Suprapubic skin (tissue), 4 donors: ENCODE results near the gene ZDHHC16. TPM values are rescaled to one million over a fixed set of nuclear protein-coding genes. Genes with fewer than 3 reads are reported as not detected.

Experiments
- DNase-seq, 2 donors: peaks; one replicate each; pipeline ENCODE4 v3.0.0-alpha.2; 2019; ENCODE audit warnings: low spot score in 2 of 2
- H3K27ac ChIP-seq: fragments of 200-600 bp; sonication (generic); one replicate; pipeline ENCODE4 v1.5.1; 2019
- H3K27me3 ChIP-seq: fragments of 200-600 bp; sonication (generic); one replicate; pipeline ENCODE4 v1.5.1; 2019
- H3K36me3 ChIP-seq: fragments of 200-600 bp; sonication (generic); one replicate; pipeline ENCODE4 v1.5.1; 2019
- H3K4me1 ChIP-seq: fragments of 200-600 bp; sonication (generic); one replicate; pipeline ENCODE4 v1.5.1; 2019
- H3K4me3 ChIP-seq: fragments of 200-600 bp; sonication (generic); one replicate; pipeline ENCODE4 v1.5.1; 2019; ENCODE audit warnings: mild to moderate bottlenecking
- H3K9me3 ChIP-seq: fragments of 200-600 bp; sonication (generic); one replicate; pipeline ENCODE4 v1.5.1; 2019
- EP300 ChIP-seq: sonication (generic); formaldehyde crosslinking; IDR thresholded peaks from one replicate; pipeline ENCODE4 v1.6.1; 2017; ENCODE audit warnings: antibody characterized with exemption
- POLR2A ChIP-seq, 2 donors: fragments of 450-650 bp; IDR thresholded peaks; one replicate each; pipeline ENCODE4 v1.6.1; 2017; ENCODE audit warnings: antibody characterized with exemption in 2 of 2, mild to moderate bottlenecking in 2 of 2, moderate library complexity in 2 of 2
- POLR2AphosphoS5 ChIP-seq, 3 donors: sonication (generic); formaldehyde crosslinking; IDR thresholded peaks; one replicate each; pipeline ENCODE4 v1.6.1; 2017; ENCODE audit warnings: antibody characterized with exemption in 3 of 3
- WGBS: methylation state at CpG from one replicate; pipeline ENCODE4 v1.1.5; 2018; 5-methylcytosine and 5-hydroxymethylcytosine counted together
- total RNA-seq, 4 donors: library from RNA; depleted of rRNA; stranded (reverse); fragments of >200 nt; gene quantifications; one replicate each; pipeline ENCODE4 v1.1.0, GENCODE V29; 2016
- TF ChIP-seq, protein P1 (sequence below), 2 donors: fragments of 200-600 bp in 1 of 2; fragments of 450-650 bp in 1 of 2; sonication (generic) in 1 of 2; IDR thresholded peaks; one replicate each; pipeline ENCODE4 v1.5.1; 2016 to 2019; ENCODE audit warnings: antibody characterized with exemption in 2 of 2, mild to moderate bottlenecking in 1 of 2, moderate library complexity in 1 of 2

ZDHHC16 gene
- total RNA-seq, 4 donors from 2014 or later, result 24.5 to 35.8 (median 28.2) TPM

DNA sequence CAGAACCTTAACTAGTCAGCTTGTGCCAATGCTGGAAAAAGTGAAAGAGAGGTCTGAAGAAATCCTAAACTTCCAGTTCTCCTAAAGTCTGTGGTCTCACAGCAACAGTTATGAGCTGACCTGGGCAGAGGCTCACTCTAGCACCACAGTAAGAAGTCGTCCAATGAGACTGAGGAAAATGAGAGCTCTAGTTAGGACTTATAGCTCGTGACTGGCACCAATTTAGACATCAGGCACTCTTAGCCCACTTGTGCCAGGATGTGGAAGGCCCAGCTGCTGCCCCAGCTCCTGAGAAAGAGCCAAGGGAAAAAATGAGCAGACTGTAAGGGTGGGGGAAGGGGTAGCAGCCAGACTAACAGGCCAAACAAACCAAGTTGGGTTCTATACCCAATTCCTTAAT lies 44.6 kb downstream of the ZDHHC16 start:
- H3K36me3 ChIP-seq, result peaks cover 2% of the 10 kb centered on the region
- H3K9me3 ChIP-seq, result no peaks in the 10 kb centered on the region
- peaks cover 25% of the 10 kb centered on the region for H3K4me1 ChIP-seq
- no peak overlapping the region for H3K27ac ChIP-seq
- no peak for TF ChIP-seq POLR2A (IDR thresholded peaks at IDR 0.05)
- no peak for TF ChIP-seq POLR2AphosphoS5 (IDR thresholded peaks at IDR 0.05)
- TF ChIP-seq, protein P1, sequence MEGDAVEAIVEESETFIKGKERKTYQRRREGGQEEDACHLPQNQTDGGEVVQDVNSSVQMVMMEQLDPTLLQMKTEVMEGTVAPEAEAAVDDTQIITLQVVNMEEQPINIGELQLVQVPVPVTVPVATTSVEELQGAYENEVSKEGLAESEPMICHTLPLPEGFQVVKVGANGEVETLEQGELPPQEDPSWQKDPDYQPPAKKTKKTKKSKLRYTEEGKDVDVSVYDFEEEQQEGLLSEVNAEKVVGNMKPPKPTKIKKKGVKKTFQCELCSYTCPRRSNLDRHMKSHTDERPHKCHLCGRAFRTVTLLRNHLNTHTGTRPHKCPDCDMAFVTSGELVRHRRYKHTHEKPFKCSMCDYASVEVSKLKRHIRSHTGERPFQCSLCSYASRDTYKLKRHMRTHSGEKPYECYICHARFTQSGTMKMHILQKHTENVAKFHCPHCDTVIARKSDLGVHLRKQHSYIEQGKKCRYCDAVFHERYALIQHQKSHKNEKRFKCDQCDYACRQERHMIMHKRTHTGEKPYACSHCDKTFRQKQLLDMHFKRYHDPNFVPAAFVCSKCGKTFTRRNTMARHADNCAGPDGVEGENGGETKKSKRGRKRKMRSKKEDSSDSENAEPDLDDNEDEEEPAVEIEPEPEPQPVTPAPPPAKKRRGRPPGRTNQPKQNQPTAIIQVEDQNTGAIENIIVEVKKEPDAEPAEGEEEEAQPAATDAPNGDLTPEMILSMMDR (IDR thresholded peaks at IDR 0.05), result no peak
- no peak for TF ChIP-seq EP300
- H3K4me3 ChIP-seq, result no peak overlapping the region
- no peak for DNase-seq
- no peaks in the 10 kb centered on the region for H3K27me3 ChIP-seq
- 47% methylated on average over 2 of the region's 2 CpGs for WGBS

DNA sequence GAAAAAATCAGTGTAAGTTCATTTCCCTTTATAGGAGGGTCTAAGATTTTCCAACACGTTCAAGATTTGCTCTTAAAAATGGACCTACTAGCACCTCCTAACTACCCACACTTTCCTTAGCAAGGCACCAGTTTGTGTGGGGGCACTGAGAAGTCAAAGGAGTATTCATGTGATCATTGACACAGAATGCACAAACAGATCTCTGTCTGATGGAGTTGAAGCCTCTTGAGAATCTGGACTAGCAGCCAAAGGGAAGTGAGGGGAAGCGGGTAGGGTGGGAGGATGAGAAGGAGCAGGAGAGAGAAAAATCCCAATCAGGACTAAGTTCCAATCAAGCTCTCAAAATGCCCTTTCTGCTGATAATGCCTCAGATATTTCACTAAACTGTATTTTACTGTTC lies 48.2 kb downstream of the ZDHHC16 start:
- no peaks in the 10 kb centered on the region for H3K9me3 ChIP-seq
- H3K27ac ChIP-seq, result no peak overlapping the region
- TF ChIP-seq EP300, result no peak
- TF ChIP-seq, protein P1 (IDR thresholded peaks at IDR 0.05), result no peak
- TF ChIP-seq POLR2A (IDR thresholded peaks at IDR 0.05), result no peak
- TF ChIP-seq POLR2AphosphoS5 (IDR thresholded peaks at IDR 0.05), result no peak
- DNase-seq, result no peak
- H3K4me1 ChIP-seq, result peaks cover 44% of the 10 kb centered on the region
- no peaks in the 10 kb centered on the region for H3K27me3 ChIP-seq
- peaks cover 2% of the 10 kb centered on the region for H3K36me3 ChIP-seq
- WGBS, result 33% methylated on average over 2 of the region's 2 CpGs
- no peak overlapping the region for H3K4me3 ChIP-seq

- H3K4me1 ChIP-seq, result peaks cover 47% of the 10 kb centered on the region
- no peak for DNase-seq
- 34% methylated on average over 7 of the region's 7 CpGs for WGBS
Measured at GRCh38 chr10:97494863-97495506, 49.0 kb downstream of the ZDHHC16 start.

DNA sequence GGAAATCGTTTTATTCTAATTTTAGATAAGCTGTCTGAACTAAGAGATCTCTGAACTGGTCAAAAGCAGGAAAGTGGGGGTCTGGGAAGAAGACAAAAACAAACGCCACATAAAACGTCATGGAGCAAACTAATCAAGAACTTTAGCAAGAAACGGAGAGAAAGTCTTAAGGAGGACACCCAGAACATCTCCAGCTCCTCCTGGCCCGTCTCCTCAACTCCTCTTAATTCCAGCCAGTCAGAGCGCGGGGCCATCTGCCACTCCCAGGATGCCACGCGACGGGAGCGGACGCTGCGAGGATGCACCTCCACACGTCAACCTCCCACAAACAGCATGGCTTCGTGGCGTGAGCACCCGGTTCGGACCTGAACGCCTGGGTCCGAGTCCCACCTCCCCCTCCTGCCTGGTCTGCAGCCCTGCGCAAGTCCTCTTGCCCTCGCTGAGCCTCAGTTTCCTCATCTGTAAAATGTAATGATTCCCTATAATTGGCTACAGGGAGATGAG lies 51.6 kb downstream of the ZDHHC16 start:
- 1% methylated on average over 21 of the region's 22 CpGs for WGBS
- no peaks in the 10 kb centered on the region for H3K27me3 ChIP-seq
- TF ChIP-seq EP300, result no peak
- no peak for TF ChIP-seq POLR2A (IDR thresholded peaks at IDR 0.05)
- no peak for TF ChIP-seq POLR2AphosphoS5 (IDR thresholded peaks at IDR 0.05)
- TF ChIP-seq, protein P1 (IDR thresholded peaks at IDR 0.05), result no peak
- H3K4me3 ChIP-seq, result peak overlapping the region; percentile 81
- peaks cover 51% of the 10 kb centered on the region for H3K4me1 ChIP-seq
- H3K36me3 ChIP-seq, result peaks cover 2% of the 10 kb centered on the region
- DNase-seq, result peak; percentile 90 to 92
- no peaks in the 10 kb centered on the region for H3K9me3 ChIP-seq
- peak overlapping the region; percentile 98 for H3K27ac ChIP-seq

More at GRCh38 chr10:97494863-97495506, 49.0 kb downstream of the ZDHHC16 start:
- Histone ChIP-seq H3K27ac (no peak overlapping the region), H3K27me3 (no peaks in the 10 kb centered on the region), H3K9me3 (no peaks in the 10 kb centered on the region), H3K36me3 (peaks cover 2% of the 10 kb centered on the region), H3K4me3 (no peak overlapping the region)
- TF ChIP-seq EP300 (no peak), POLR2AphosphoS5 (IDR thresholded peaks at IDR 0.05) (no peak), POLR2A (IDR thresholded peaks at IDR 0.05) (no peak)
- TF ChIP-seq, protein P1 (IDR thresholded peaks at IDR 0.05), result no peak

GRCh38 chr10:97498076-97498840 lies 52.3 kb downstream of the ZDHHC16 start, which contains the start of gene MMS19:
TSS of gene MMS19 (minus strand) at chr10:97498422. CDS start at chr10:97498384, 38 bp downstream.
- 0% methylated on average over 11 of the region's 73 CpGs for WGBS
- DNase-seq, result peak; percentile 100
- Histone ChIP-seq H3K4me3 (peak within 1 kb of the TSS; percentile 81), H3K27me3 (no peaks in the 10 kb centered on the region), H3K27ac (peak within 1 kb of the TSS; percentile 98), H3K9me3 (no peaks in the 10 kb centered on the region), H3K36me3 (peaks cover under 1% of the 10 kb centered on the region), H3K4me1 (peaks cover 52% of the 10 kb centered on the region)
- TF ChIP-seq POLR2A (IDR thresholded peaks at IDR 0.05) (peak in 1 of 2 donors; percentile 65), EP300 (no peak), POLR2AphosphoS5 (IDR thresholded peaks at IDR 0.05) (peak in 2 of 3 donors; percentile 13 to 45)
- TF ChIP-seq, protein P1 (IDR thresholded peaks at IDR 0.05), result peak in 1 of 2 donors; percentile 8
